H1 (cell line): ENCODE measurements around the gene ATP4A. TPM values are rescaled to one million over a fixed set of nuclear protein-coding genes. Genes with fewer than 3 reads are reported as not detected.

Experiments
- CTCF ChIA-PET: fragments of 300-600 bp; sonication (Branson Sonifier 250); formaldehyde crosslinking; loops from one replicate; lab custom pipeline; 2021; ENCODE audit not compliant: partially characterized antibody; lab: Charles Lee
- POLR2A ChIA-PET: fragments of 300-600 bp; sonication (Branson Sonifier 250); formaldehyde crosslinking; loops from one replicate; lab custom pipeline; 2021; ENCODE audit warnings: inconsistent platforms; ENCODE audit not compliant: partially characterized antibody; lab: Charles Lee
- DNase-seq, 2 experiments: peaks; one replicate each; pipeline versions ENCODE4 v3.0.0 to v3.0.0-alpha.2; 2010 to 2022; ENCODE audit warnings: low spot score in 2 of 2, low read depth in 1 of 2, mixed read lengths in 1 of 2
- FAIRE-seq: peaks from 2 replicates; lab custom pipeline; 2011; peaks lifted over from hg19 to GRCh38; lab: Jason Lieb, UNC
- H2AFZ ChIP-seq: 2 replicates; pipeline ENCODE4 v1.8.1; 2012; ENCODE audit warnings: low read length, inconsistent platforms
- H2AK5ac ChIP-seq: 2 replicates; pipeline ENCODE4 v1.6.1; 2013; ENCODE audit warnings: low read depth, low read length
- H2BK120ac ChIP-seq: replicated peaks from 2 replicates; pipeline ENCODE3; 2013; ENCODE audit warnings: low read depth, low read length, inconsistent platforms
- H2BK12ac ChIP-seq: 2 replicates; pipeline ENCODE4 v1.6.1; 2013; ENCODE audit warnings: low read depth, low read length
- H2BK15ac ChIP-seq: 2 replicates; pipeline ENCODE4 v1.6.1; 2013; ENCODE audit warnings: low read length
- H2BK20ac ChIP-seq: 2 replicates; pipeline ENCODE4 v1.6.1; 2013; ENCODE audit warnings: low read length
- H2BK5ac ChIP-seq: 2 replicates; pipeline ENCODE4 v1.6.1; 2013; ENCODE audit warnings: low read depth, low read length
- H3K14ac ChIP-seq: 2 replicates; pipeline ENCODE4 v1.6.1; 2013; ENCODE audit warnings: inconsistent platforms; ENCODE audit not compliant: insufficient read length
- H3K18ac ChIP-seq: 2 replicates; pipeline ENCODE4 v1.6.1; 2013; ENCODE audit warnings: low read length; ENCODE audit errors: extremely low read depth
- H3K23ac ChIP-seq: 2 replicates; pipeline ENCODE4 v1.6.1; 2013; ENCODE audit warnings: inconsistent platforms; ENCODE audit not compliant: insufficient read length
- H3K23me2 ChIP-seq: 2 replicates; pipeline ENCODE4 v1.6.1; 2013; ENCODE audit warnings: low read depth, low read length
- H3K27ac ChIP-seq: 2 replicates; pipeline ENCODE4 v1.6.1; 2011; ENCODE audit warnings: low read depth, low read length, inconsistent platforms
- H3K27me3 ChIP-seq, 4 experiments: replicated peaks in 1 of 4; 1 replicate in 1 of 4; 2 replicates in 3 of 4; pipeline versions ENCODE4 v1.6.1 to v1.8.1; 2011 to 2013; ENCODE audit warnings: low read length in 3 of 4, mild to moderate bottlenecking in 3 of 4, inconsistent platforms in 2 of 4, mixed read lengths in 2 of 4, moderate library complexity in 1 of 4; ENCODE audit not compliant: control insufficient read depth in 3 of 4, insufficient read depth in 3 of 4; ENCODE audit errors: extremely low read depth in 1 of 4
- H3K36me3 ChIP-seq, 4 experiments: 2 replicates each; pipeline versions ENCODE4 v1.6.1 to v1.8.1; 2011 to 2013; ENCODE audit warnings: mild to moderate bottlenecking in 4 of 4, low read length in 3 of 4, moderate library complexity in 2 of 4, control low read depth in 1 of 4, inconsistent platforms in 1 of 4; ENCODE audit not compliant: insufficient read depth in 4 of 4, control insufficient read depth in 2 of 4
- H3K4ac ChIP-seq: replicated peaks from 2 replicates; pipeline ENCODE3; 2013; ENCODE audit warnings: low read length, low read depth, mixed read lengths, inconsistent platforms; ENCODE audit not compliant: insufficient read length
- H3K4me1 ChIP-seq, 4 experiments: replicated peaks in 1 of 4; 1 replicate in 1 of 4; 2 replicates in 3 of 4; pipeline versions ENCODE4 v1.6.1 to v1.8.1; 2011 to 2013; ENCODE audit warnings: low read length in 3 of 4, inconsistent platforms in 2 of 4, mixed read lengths in 1 of 4; ENCODE audit not compliant: insufficient read depth in 4 of 4, control insufficient read depth in 3 of 4
- H3K4me2 ChIP-seq, 2 experiments: 2 replicates each; pipeline versions ENCODE4 v1.6.1 to v1.8.1; 2011 to 2013; ENCODE audit warnings: low read depth in 2 of 2, low read length in 2 of 2, control low read depth in 1 of 2, inconsistent platforms in 1 of 2, mild to moderate bottlenecking in 1 of 2; ENCODE audit not compliant: insufficient read depth in 1 of 2
- H3K4me3 ChIP-seq, 4 experiments: fragments of 200-600, 300-600 bp in 1 of 4; sonication (generic), shearing (Covaris generic), sonication (Bioruptor Twin) in 1 of 4; 2 replicates each; pipeline versions ENCODE4 v1.5.1 to v1.8.1; 2011 to 2016; ENCODE audit warnings: low read length in 4 of 4, low read depth in 3 of 4, control low read depth in 2 of 4, inconsistent platforms in 2 of 4, mild to moderate bottlenecking in 2 of 4, mixed read lengths in 1 of 4, moderate library complexity in 1 of 4; ENCODE audit not compliant: insufficient read depth in 2 of 4; ENCODE audit errors: extremely low read depth in 1 of 4
- H3K56ac ChIP-seq: replicated peaks from 2 replicates; pipeline ENCODE3; 2013; ENCODE audit warnings: low read depth, mild to moderate bottlenecking, mixed read lengths, low read length, inconsistent platforms; ENCODE audit not compliant: insufficient read length
- H3K79me1 ChIP-seq: 2 replicates; pipeline ENCODE4 v1.6.1; 2013; ENCODE audit warnings: low read depth, low read length, control low read depth
- H3K79me2 ChIP-seq, 2 experiments: 2 replicates each; pipeline versions ENCODE4 v1.6.1 to v1.8.1; 2012 to 2013; ENCODE audit warnings: low read length in 2 of 2, mild to moderate bottlenecking in 2 of 2, inconsistent platforms in 1 of 2; ENCODE audit not compliant: insufficient read depth in 2 of 2, control insufficient read depth in 1 of 2
- H3K9ac ChIP-seq, 4 experiments: replicated peaks in 1 of 4; 1 replicate in 1 of 4; 2 replicates in 3 of 4; pipeline versions ENCODE4 v1.6.1 to v1.8.1; 2011 to 2013; ENCODE audit warnings: low read depth in 3 of 4, low read length in 3 of 4, control low read depth in 2 of 4, mild to moderate bottlenecking in 2 of 4, moderate library complexity in 2 of 4, inconsistent platforms in 1 of 4; ENCODE audit errors: extremely low read depth in 1 of 4
- H3K9me3 ChIP-seq, 2 experiments: 2 replicates each; pipeline versions ENCODE4 v1.6.1 to v1.8.1; 2012 to 2013; ENCODE audit warnings: mild to moderate bottlenecking in 2 of 2, moderate library complexity in 2 of 2, control low read depth in 1 of 2, inconsistent platforms in 1 of 2, low read depth in 1 of 2, low read length in 1 of 2, mixed read lengths in 1 of 2; ENCODE audit not compliant: insufficient read depth in 2 of 2
- H4K20me1 ChIP-seq, 2 experiments: replicated peaks in 1 of 2; 2 replicates each; pipeline versions ENCODE3 to v1.8.1; 2011 to 2013; ENCODE audit warnings: inconsistent platforms in 2 of 2, low read length in 2 of 2, mild to moderate bottlenecking in 1 of 2; ENCODE audit not compliant: insufficient read depth in 2 of 2, control insufficient read depth in 1 of 2
- H4K5ac ChIP-seq: 2 replicates; pipeline ENCODE4 v1.6.1; 2013; ENCODE audit warnings: low read length, low read depth, mixed read lengths, inconsistent platforms; ENCODE audit not compliant: insufficient read length
- H4K8ac ChIP-seq: 2 replicates; pipeline ENCODE4 v1.8.0; 2013; ENCODE audit warnings: mild to moderate bottlenecking, moderate library complexity, low read length, inconsistent platforms; ENCODE audit not compliant: insufficient read depth; ENCODE audit errors: extremely low read depth
- H4K91ac ChIP-seq: replicated peaks from 2 replicates; pipeline ENCODE3; 2013; ENCODE audit warnings: low read length, mixed read lengths, inconsistent platforms; ENCODE audit not compliant: insufficient read length
- BCL11A ChIP-seq, 2 experiments: IDR thresholded peaks; one replicate each; pipeline ENCODE4 v1.6.1; 2011; ENCODE audit warnings: low read depth in 2 of 2, low read length in 2 of 2, mild to moderate bottlenecking in 2 of 2
- BRCA1 ChIP-seq: IDR thresholded peaks from 2 replicates; pipeline ENCODE4 v1.6.1; 2012; ENCODE audit warnings: low read depth, low read length, improper control_type of control experiment
- CHD1 ChIP-seq: IDR thresholded peaks from 2 replicates; pipeline ENCODE4 v1.6.1; 2012; ENCODE audit warnings: low read depth, low read length, improper control_type of control experiment
- GABPA ChIP-seq: IDR thresholded peaks from 2 replicates; pipeline ENCODE4 v1.6.1; 2011; ENCODE audit warnings: mild to moderate bottlenecking, low read length, moderate library complexity, borderline replicate concordance; ENCODE audit not compliant: insufficient read depth
- MAX ChIP-seq: IDR thresholded peaks from 2 replicates; pipeline ENCODE4 v1.6.1; 2012; ENCODE audit warnings: inconsistent platforms
- POLR2AphosphoS5 ChIP-seq: IDR thresholded peaks from 2 replicates; pipeline ENCODE4 v1.6.1; 2011; ENCODE audit warnings: low read depth, low read length
- RFX5 ChIP-seq: IDR thresholded peaks from 2 replicates; pipeline ENCODE4 v1.6.1; 2011; ENCODE audit warnings: low read depth, low read length, improper control_type of control experiment, borderline replicate concordance
- SRF ChIP-seq: IDR thresholded peaks from 2 replicates; pipeline ENCODE4 v1.6.1; 2011; ENCODE audit warnings: mild to moderate bottlenecking, low read depth, low read length, moderate library complexity
- WGBS, 2 experiments: shearing (Covaris generic) in 1 of 2; methylation state at CpG; one replicate each; pipeline versions ENCODE4 v1.1.6 to v1.1.7; 2013 to 2015; ENCODE audit warnings: low lambda C conversion rate in 2 of 2, mixed read lengths in 2 of 2, inconsistent platforms in 1 of 2, low coverage in 1 of 2, missing lambda C conversion rate in 1 of 2; ENCODE audit not compliant: insufficient replicate concordance in 2 of 2, insufficient coverage in 1 of 2, insufficient read length in 1 of 2; ENCODE audit errors: extremely low coverage in 1 of 2, missing lambda C conversion rate in 1 of 2; 5-methylcytosine and 5-hydroxymethylcytosine counted together
- polyA plus RNA-seq, 7 experiments: library from polyadenylated mRNA; depleted of rRNA in 3 of 7; stranded (reverse) in 5 of 7; unstranded in 2 of 7; fragments of >200 nt in 5 of 7; fragments of 200-250 nt in 2 of 7; gene quantifications; 1 replicate in 5 of 7; 2 replicates in 1 of 7; 4 replicates in 1 of 7; pipeline versions ENCODE4 v1.2.1 to v1.2.3, GENCODE V29; 2011 to 2013; ENCODE audit warnings: missing spikeins in 2 of 7, mixed read lengths in 2 of 7
- total RNA-seq: library from RNA; stranded (reverse); fragmentation: NEBNext Ultra II Directional; extraction: Animal tissue kit (Norgen Biotek cat#: 25700); gene quantifications from 2 replicates; pipeline ENCODE4 v1.2.1, GENCODE V29; 2021

Gene ATP4A
- total and polyA plus RNA-seq, 2 of the 8 experiments (the other 6 are each of a cell fraction or from before 2014, with no cell fraction given): 0.50 to 1.2 TPM

DNA sequence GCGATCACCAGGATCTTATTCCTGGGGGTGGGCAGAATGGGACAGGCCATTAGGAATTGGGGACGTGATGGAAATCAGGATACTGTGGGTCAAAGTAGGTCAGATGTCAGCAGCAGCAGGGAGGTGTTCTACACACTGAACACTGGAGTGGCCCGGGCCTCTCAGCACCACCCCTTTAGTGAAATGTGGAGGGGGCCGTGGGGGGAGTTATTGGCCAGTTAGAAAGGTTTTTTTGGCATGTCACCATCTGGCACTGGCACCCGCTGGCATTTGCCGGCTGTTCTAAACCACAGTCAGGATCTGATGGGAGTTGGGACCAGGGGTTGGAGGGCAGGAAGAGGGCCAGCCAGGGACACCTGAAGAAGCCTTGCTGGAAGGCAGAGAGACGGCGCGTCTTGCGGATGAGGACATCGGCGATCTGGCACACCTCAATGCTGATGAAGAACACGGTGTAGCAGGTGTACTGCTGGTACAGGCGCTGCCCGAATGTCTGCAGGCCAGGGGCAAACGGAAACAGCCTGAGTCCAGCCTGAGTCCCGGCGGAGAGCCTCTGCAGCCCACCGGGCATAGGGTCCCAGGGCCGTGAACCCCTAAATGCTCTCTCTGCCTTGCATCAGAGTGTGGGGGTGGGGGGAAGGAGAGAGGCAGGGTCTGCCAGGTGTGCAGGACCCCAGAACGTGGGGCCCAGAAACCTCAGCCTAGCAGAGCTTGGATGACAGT, 12.2 kb downstream of the ATP4A start:
- H3K79me2 ChIP-seq: peaks cover 0 to 12% of the 10 kb centered on the region in 2 experiments; a peak in 2 of 4 replicates
- H3K4me3 ChIP-seq: no peak overlapping the region
- no peak overlapping the region for H3K23ac ChIP-seq
- no peak overlapping the region for H2BK15ac ChIP-seq
- POLR2A ChIA-PET: interaction anchor here (0.8 to 1.6 kb wide), 5 partner anchors 10 to 97 kb away, joined by 3 to 5 read pairs (median 3); partner anchors contain the start of gene COX6B1
- H2BK20ac ChIP-seq: no peak overlapping the region
- H3K9ac ChIP-seq: no peak overlapping the region
- peaks cover 8% of the 10 kb centered on the region; the same call in 1 of the 2 replicates for H3K79me1 ChIP-seq
- H3K36me3 ChIP-seq: peaks cover 0 to 9% (median 5%) of the 10 kb centered on the region in 4 experiments; a peak in 3 of 8 replicates
- FAIRE-seq: no peak
- H3K4me2 ChIP-seq: no peak overlapping the region
- CTCF ChIA-PET: interaction anchor here (0.9 to 1.7 kb wide), 5 partner anchors 16 to 142 kb away, joined by 3 to 9 read pairs (median 4); no protein-coding TSS in a partner anchor
- DNase-seq: no peak
- H4K8ac ChIP-seq: no peak overlapping the region
- no peak overlapping the region for H3K4ac ChIP-seq
- H2BK120ac ChIP-seq: no peak overlapping the region
- peaks cover 3% of the 10 kb centered on the region; the same call in 1 of the 2 replicates for H3K23me2 ChIP-seq
- peaks cover 2 to 7% of the 10 kb centered on the region in 2 experiments for H4K20me1 ChIP-seq
- H3K27me3 ChIP-seq: peaks cover 0 to 3% (median 0%) of the 10 kb centered on the region in 4 experiments; a peak in 2 of 7 replicates
- H3K18ac ChIP-seq: no peak overlapping the region
- TF ChIP-seq MAX (no peak), CHD1 (no peak), GABPA (no peak), POLR2AphosphoS5 (no peak), SRF (no peak), RFX5 (no peak), BCL11A (IDR thresholded peaks at IDR 0.05; ENCODE audit: low read depth in 2 of 2, low read length in 2 of 2) (no peak), BRCA1 (no peak)
- H3K56ac ChIP-seq: no peak overlapping the region
- H2BK12ac ChIP-seq: no peak overlapping the region
- WGBS, 2 experiments: 94% methylated on average over 14 of the region's 21 CpGs; no CpG with 5 or more reads in 1 of the 2 experiments
- no peak overlapping the region for H2AFZ ChIP-seq
- no peaks in the 10 kb centered on the region for H3K9me3 ChIP-seq
- no peak overlapping the region for H4K91ac ChIP-seq
- H4K5ac ChIP-seq: no peak overlapping the region
- H2BK5ac ChIP-seq: no peak overlapping the region
- no peak overlapping the region for H3K14ac ChIP-seq
- no peak overlapping the region for H2AK5ac ChIP-seq
- H3K4me1 ChIP-seq: 0 out of 7 replicates have a peak, but pooled peaks cover 0 to 5% (median 0%) of the 10 kb centered on the region in 4 experiments
- no peak overlapping the region for H3K27ac ChIP-seq
